Measurements from ENCODE around the gene PTPRM. TPM values are rescaled to one million over a fixed set of nuclear protein-coding genes. Genes with fewer than 3 reads are reported as not detected.

PTPRM gene
- total RNA-seq, 1 experiment from 2014 or later: not detected

GRCh38 chr18:7900091-7900490, 333.0 kb downstream of the PTPRM start:
- no TSS peak for BruUV-seq (replicated peaks)
- Histone ChIP-seq H3K27ac (ENCODE audit: low read depth, low read length, poor library complexity, severe bottlenecking) (no peak overlapping the region), H3K27me3 (replicated peaks; ENCODE audit: insufficient read depth, low read depth, low read length, poor library complexity) (no peaks in the 10 kb centered on the region), H3K4me3 (ENCODE audit: low read depth, low read length, poor library complexity, severe bottlenecking) (no peak overlapping the region), H3K9me3 (ENCODE audit: low read depth, low read length, poor library complexity, severe bottlenecking) (peaks cover 7% of the 10 kb centered on the region), H3K36me3 (ENCODE audit: insufficient read depth, low read length, poor library complexity, severe bottlenecking) (no peaks in the 10 kb centered on the region), H3K4me1 (ENCODE audit: insufficient read depth, low read length, poor library complexity, severe bottlenecking) (no peaks in the 10 kb centered on the region)
- TF ChIP-seq EZH2 (IDR thresholded peaks at IDR 0.05; ENCODE audit: borderline replicate concordance, low read depth, low read length, poor library complexity, severe bottlenecking) (no peak), CTCF (conservative IDR thresholded peaks at IDR 0.05; ENCODE audit: low read depth, low read length) (no peak)
- CTCF ChIA-PET: no interaction called here
- POLR2A ChIA-PET (ENCODE audit: low non-redundant PET): no interaction called here
- DNase-seq (ENCODE audit: low spot score): no peak
- intact Hi-C loops (cut with micrococcal nuclease; ENCODE audit: unreplicated experiment): no loop called here

GRCh38 chr18:7901657-7902056, 334.5 kb downstream of the PTPRM start:
- POLR2A ChIA-PET (ENCODE audit: low non-redundant PET): no interaction called here
- H3K4me1 ChIP-seq (ENCODE audit: insufficient read depth, low read length, poor library complexity, severe bottlenecking): no peaks in the 10 kb centered on the region
- no peak for TF ChIP-seq EZH2 (IDR thresholded peaks at IDR 0.05; ENCODE audit: borderline replicate concordance, low read depth, low read length, poor library complexity, severe bottlenecking)
- TF ChIP-seq CTCF (conservative IDR thresholded peaks at IDR 0.05; ENCODE audit: low read depth, low read length): no peak
- BruUV-seq (replicated peaks): no TSS peak
- intact Hi-C loops (cut with micrococcal nuclease; ENCODE audit: unreplicated experiment): no loop called here
- H3K36me3 ChIP-seq (ENCODE audit: insufficient read depth, low read length, poor library complexity, severe bottlenecking): no peaks in the 10 kb centered on the region
- no peak overlapping the region for H3K27ac ChIP-seq (ENCODE audit: low read depth, low read length, poor library complexity, severe bottlenecking)
- no peaks in the 10 kb centered on the region for H3K9me3 ChIP-seq (ENCODE audit: low read depth, low read length, poor library complexity, severe bottlenecking)
- no peaks in the 10 kb centered on the region for H3K27me3 ChIP-seq (replicated peaks; ENCODE audit: insufficient read depth, low read depth, low read length, poor library complexity)
- CTCF ChIA-PET: no interaction called here
- H3K4me3 ChIP-seq (ENCODE audit: low read depth, low read length, poor library complexity, severe bottlenecking): no peak overlapping the region
- DNase-seq (ENCODE audit: low spot score): no peak

- BruUV-seq (replicated peaks): no TSS peak
Observed at GRCh38 chr18:7902399-7902839, 335.3 kb downstream of the PTPRM start.

GRCh38 chr18:7904529-7904928, 337.4 kb downstream of the PTPRM start:
- DNase-seq (ENCODE audit: low spot score): no peak
- H3K36me3 ChIP-seq (ENCODE audit: insufficient read depth, low read length, poor library complexity, severe bottlenecking): no peaks in the 10 kb centered on the region
- H3K4me3 ChIP-seq (ENCODE audit: low read depth, low read length, poor library complexity, severe bottlenecking): no peak overlapping the region
- TF ChIP-seq EZH2 (IDR thresholded peaks at IDR 0.05; ENCODE audit: borderline replicate concordance, low read depth, low read length, poor library complexity, severe bottlenecking) (no peak), CTCF (conservative IDR thresholded peaks at IDR 0.05; ENCODE audit: low read depth, low read length) (no peak)
- ChIA-PET POLR2A (ENCODE audit: low non-redundant PET) (no interaction called here), CTCF (no interaction called here)
- no peak overlapping the region for H3K27ac ChIP-seq (ENCODE audit: low read depth, low read length, poor library complexity, severe bottlenecking)
- H3K4me1 ChIP-seq (ENCODE audit: insufficient read depth, low read length, poor library complexity, severe bottlenecking): no peaks in the 10 kb centered on the region
- peaks cover 6% of the 10 kb centered on the region for H3K9me3 ChIP-seq (ENCODE audit: low read depth, low read length, poor library complexity, severe bottlenecking)
- H3K27me3 ChIP-seq (replicated peaks; ENCODE audit: insufficient read depth, low read depth, low read length, poor library complexity): no peaks in the 10 kb centered on the region
- no TSS peak for BruUV-seq (replicated peaks)
- intact Hi-C loops (cut with micrococcal nuclease; ENCODE audit: unreplicated experiment): no loop called here

More at GRCh38 chr18:7902399-7902839, 335.3 kb downstream of the PTPRM start:
- TF ChIP-seq EZH2 (IDR thresholded peaks at IDR 0.05; ENCODE audit: borderline replicate concordance, low read depth, low read length, poor library complexity, severe bottlenecking): no peak
- no peaks in the 10 kb centered on the region for H3K36me3 ChIP-seq (ENCODE audit: insufficient read depth, low read length, poor library complexity, severe bottlenecking)
- intact Hi-C loops (cut with micrococcal nuclease; ENCODE audit: unreplicated experiment): no loop called here
- no peak overlapping the region for H3K4me3 ChIP-seq (ENCODE audit: low read depth, low read length, poor library complexity, severe bottlenecking)
- CTCF ChIA-PET: no interaction called here
- no peaks in the 10 kb centered on the region for H3K9me3 ChIP-seq (ENCODE audit: low read depth, low read length, poor library complexity, severe bottlenecking)
- no peaks in the 10 kb centered on the region for H3K27me3 ChIP-seq (replicated peaks; ENCODE audit: insufficient read depth, low read depth, low read length, poor library complexity)
- DNase-seq (ENCODE audit: low spot score): no peak
- POLR2A ChIA-PET (ENCODE audit: low non-redundant PET): no interaction called here
- H3K4me1 ChIP-seq (ENCODE audit: insufficient read depth, low read length, poor library complexity, severe bottlenecking): no peaks in the 10 kb centered on the region
- H3K27ac ChIP-seq (ENCODE audit: low read depth, low read length, poor library complexity, severe bottlenecking): no peak overlapping the region
